ENCODE data around the gene THAP11. TPM values are rescaled to one million over a fixed set of nuclear protein-coding genes. Genes with fewer than 3 reads are reported as not detected.

The THAP11 gene
- total and polyA plus RNA-seq, 4 donors: 18.0 to 24.7 (median 20.0) TPM

DNA sequence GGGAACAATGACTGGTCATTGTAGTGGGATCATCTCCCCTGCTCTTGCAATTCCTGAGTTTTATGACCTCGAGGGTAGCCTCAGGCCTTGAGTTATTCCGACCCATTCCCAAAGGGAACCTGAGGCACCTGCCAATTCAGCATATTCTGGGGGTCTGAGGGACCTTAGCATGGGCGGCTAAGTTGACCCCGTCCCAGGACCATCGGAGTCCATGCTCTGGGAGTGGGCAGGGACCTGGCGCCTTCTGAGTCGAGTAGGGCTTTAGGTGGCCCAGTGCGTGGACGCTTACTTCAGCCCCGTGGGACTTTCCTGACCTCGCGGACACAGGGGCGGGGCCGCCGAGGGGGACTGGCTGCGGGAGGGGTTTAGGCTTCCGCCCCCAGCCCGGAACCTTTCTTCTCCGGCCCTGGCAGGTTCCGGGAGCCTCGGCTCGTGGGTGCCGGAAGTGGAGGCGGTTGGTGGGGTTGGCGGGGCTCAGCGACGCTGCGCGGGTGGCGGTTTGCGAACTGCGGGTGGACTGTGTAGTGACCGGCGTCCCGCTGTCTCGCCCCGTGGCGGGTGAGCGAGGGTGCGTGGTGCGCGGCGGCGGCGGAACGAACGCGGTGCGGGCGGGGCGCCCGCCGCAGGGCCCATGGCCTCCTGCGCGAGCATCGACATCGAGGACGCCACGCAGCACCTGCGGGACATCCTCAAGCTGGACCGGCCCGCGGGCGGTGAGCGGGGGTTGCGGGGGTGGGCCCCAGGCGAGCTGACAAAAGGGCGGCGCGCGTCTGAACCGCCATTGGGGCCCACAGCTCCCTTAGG, 30.7 kb downstream of the THAP11 start, which contains the start of gene EDC4:
EDC4 (plus strand) TSS at position 422 of the 804 bp plus-strand sequence; CDS start at position 632, 210 bp downstream.
- WGBS, 2 donors: 1% methylated on average over 47 to 72 of the region's 72 CpGs
- ATAC-seq (ENCODE audit: low FRiP score) (peak; percentile 94), DNase-seq (peak; percentile 93 to 95)
- Histone ChIP-seq H3K9me3 (ENCODE audit: control insufficient read depth, low read length) (no peaks in the 10 kb centered on the region), H3K27ac (ENCODE audit: low read depth in 1 of 2, low read length in 2 of 2) (peak within 1 kb of the TSS in 1 of 2 donors; percentile 45), H3K4me3 (ENCODE audit: low read length in 2 of 2) (peak within 1 kb of the TSS; percentile 85 to 89), H3K36me3 (ENCODE audit: control insufficient read depth in 1 of 2, insufficient read depth in 2 of 2, low read length in 1 of 2) (peaks cover 3 to 13% of the 10 kb centered on the region in 2 donors), H3K4me1 (ENCODE audit: control insufficient read depth in 1 of 2, insufficient read depth in 2 of 2, low read length in 2 of 2) (peaks cover 0 to 2% of the 10 kb centered on the region in 2 donors), H3K27me3 (ENCODE audit: control insufficient read depth in 1 of 2, insufficient read depth in 2 of 2, low read length in 1 of 2) (no peaks in the 10 kb centered on the region)
- intact Hi-C loops (cut with DNase I): no loop called here

GRCh38 chr16:67873435-67874370, 31.6 kb downstream of the THAP11 start:
- H3K4me3 ChIP-seq (ENCODE audit: low read length in 2 of 2): peak overlapping the region; percentile 85 to 89
- intact Hi-C loops (cut with DNase I): no loop called here
- 12% methylated on average over 23 of the region's 23 CpGs for WGBS, 2 donors
- H3K27me3 ChIP-seq (ENCODE audit: control insufficient read depth in 1 of 2, insufficient read depth in 2 of 2, low read length in 1 of 2): no peaks in the 10 kb centered on the region
- peak overlapping the region in 1 of 2 donors; percentile 23 for H3K27ac ChIP-seq (ENCODE audit: low read depth in 1 of 2, low read length in 2 of 2)
- H3K36me3 ChIP-seq (ENCODE audit: control insufficient read depth in 1 of 2, insufficient read depth in 2 of 2, low read length in 1 of 2): peaks cover 3 to 14% of the 10 kb centered on the region in 2 donors
- DNase-seq: no peak
- no peaks in the 10 kb centered on the region for H3K9me3 ChIP-seq (ENCODE audit: control insufficient read depth, low read length)
- peak; percentile 27 for ATAC-seq (ENCODE audit: low FRiP score)
- peaks cover 0 to 1% of the 10 kb centered on the region in 2 donors for H3K4me1 ChIP-seq (ENCODE audit: control insufficient read depth in 1 of 2, insufficient read depth in 2 of 2, low read length in 2 of 2)

DNA sequence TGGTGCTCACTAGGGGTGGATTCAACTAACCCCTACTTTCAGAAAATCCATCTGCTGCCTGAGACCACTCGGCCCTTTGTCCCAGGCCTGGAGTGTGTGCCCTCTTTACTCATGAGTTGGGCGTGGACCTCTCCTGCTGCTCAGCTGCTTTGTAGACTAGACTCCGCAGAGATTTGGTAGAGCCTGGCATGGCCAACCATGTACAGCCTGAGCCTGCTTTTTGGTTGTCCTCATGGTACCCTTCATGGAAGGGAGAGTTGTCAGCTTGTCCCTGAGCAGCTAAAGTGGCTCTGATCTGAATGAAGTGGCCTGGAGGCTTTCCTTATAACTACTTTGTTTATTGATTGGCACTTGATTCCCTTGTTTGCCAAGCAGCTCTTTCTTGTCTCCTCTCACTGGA, 32.3 kb downstream of the THAP11 start:
- H3K9me3 ChIP-seq (ENCODE audit: control insufficient read depth, low read length): no peaks in the 10 kb centered on the region
- no peak overlapping the region for H3K27ac ChIP-seq (ENCODE audit: low read depth in 1 of 2, low read length in 2 of 2)
- no peak overlapping the region for H3K4me3 ChIP-seq (ENCODE audit: low read length in 2 of 2)
- WGBS, 2 donors: 52 to 61% methylated on average over 3 of the region's 3 CpGs
- H3K36me3 ChIP-seq (ENCODE audit: control insufficient read depth in 1 of 2, insufficient read depth in 2 of 2, low read length in 1 of 2): peaks cover 3 to 14% of the 10 kb centered on the region in 2 donors
- no peaks in the 10 kb centered on the region for H3K27me3 ChIP-seq (ENCODE audit: control insufficient read depth in 1 of 2, insufficient read depth in 2 of 2, low read length in 1 of 2)
- intact Hi-C loops (cut with DNase I): no loop called here
- no peaks in the 10 kb centered on the region for H3K4me1 ChIP-seq (ENCODE audit: control insufficient read depth in 1 of 2, insufficient read depth in 2 of 2, low read length in 2 of 2)
- DNase-seq (no peak), ATAC-seq (ENCODE audit: low FRiP score) (no peak)

DNA sequence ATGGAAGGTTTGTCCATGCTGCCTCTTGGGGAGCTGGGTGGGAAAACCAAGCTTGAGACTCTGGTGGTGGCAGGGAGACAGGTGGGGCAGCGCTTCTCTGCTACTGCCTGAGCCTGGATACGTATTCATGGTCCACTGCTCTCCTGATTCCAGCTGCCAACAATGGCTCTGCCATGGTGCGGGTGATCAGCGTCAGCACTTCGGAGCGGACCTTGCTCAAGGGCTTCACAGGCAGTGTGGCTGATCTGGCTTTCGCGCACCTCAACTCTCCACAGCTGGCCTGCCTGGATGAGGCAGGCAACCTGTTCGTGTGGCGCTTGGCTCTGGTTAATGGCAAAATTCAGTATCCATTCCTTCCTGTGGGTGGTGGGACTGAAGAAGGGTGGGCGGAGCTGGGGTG, 34.9 kb downstream of the THAP11 start:
- intact Hi-C loops (cut with DNase I): no loop called here
- no peak for ATAC-seq (ENCODE audit: low FRiP score)
- no peak overlapping the region for H3K4me3 ChIP-seq (ENCODE audit: low read length in 2 of 2)
- H3K36me3 ChIP-seq (ENCODE audit: control insufficient read depth in 1 of 2, insufficient read depth in 2 of 2, low read length in 1 of 2): peaks cover 0 to 13% of the 10 kb centered on the region in 2 donors
- H3K4me1 ChIP-seq (ENCODE audit: control insufficient read depth in 1 of 2, insufficient read depth in 2 of 2, low read length in 2 of 2): no peaks in the 10 kb centered on the region
- no peak for DNase-seq
- WGBS, 2 donors: 91 to 93% methylated on average over 11 of the region's 11 CpGs
- no peaks in the 10 kb centered on the region for H3K9me3 ChIP-seq (ENCODE audit: control insufficient read depth, low read length)
- H3K27me3 ChIP-seq (ENCODE audit: control insufficient read depth in 1 of 2, insufficient read depth in 2 of 2, low read length in 1 of 2): no peaks in the 10 kb centered on the region
- H3K27ac ChIP-seq (ENCODE audit: low read depth in 1 of 2, low read length in 2 of 2): no peak overlapping the region

- intact Hi-C loops (cut with DNase I): no loop called here
- Histone ChIP-seq H3K9me3 (ENCODE audit: control insufficient read depth, low read length) (no peaks in the 10 kb centered on the region), H3K4me3 (ENCODE audit: low read length in 2 of 2) (no peak overlapping the region), H3K27me3 (ENCODE audit: control insufficient read depth in 1 of 2, insufficient read depth in 2 of 2, low read length in 1 of 2) (no peaks in the 10 kb centered on the region), H3K27ac (ENCODE audit: low read depth in 1 of 2, low read length in 2 of 2) (no peak overlapping the region), H3K4me1 (ENCODE audit: control insufficient read depth in 1 of 2, insufficient read depth in 2 of 2, low read length in 2 of 2) (no peaks in the 10 kb centered on the region), H3K36me3 (ENCODE audit: control insufficient read depth in 1 of 2, insufficient read depth in 2 of 2, low read length in 1 of 2) (peaks cover 0 to 18% of the 10 kb centered on the region in 2 donors)
- no peak for ATAC-seq (ENCODE audit: low FRiP score)
- DNase-seq: no peak
- 83 to 88% methylated on average over 6 of the region's 6 CpGs for WGBS, 2 donors
These were observed 36.1 kb downstream of the THAP11 start for GRCh38 chr16:67878232-67878631.

DNA sequence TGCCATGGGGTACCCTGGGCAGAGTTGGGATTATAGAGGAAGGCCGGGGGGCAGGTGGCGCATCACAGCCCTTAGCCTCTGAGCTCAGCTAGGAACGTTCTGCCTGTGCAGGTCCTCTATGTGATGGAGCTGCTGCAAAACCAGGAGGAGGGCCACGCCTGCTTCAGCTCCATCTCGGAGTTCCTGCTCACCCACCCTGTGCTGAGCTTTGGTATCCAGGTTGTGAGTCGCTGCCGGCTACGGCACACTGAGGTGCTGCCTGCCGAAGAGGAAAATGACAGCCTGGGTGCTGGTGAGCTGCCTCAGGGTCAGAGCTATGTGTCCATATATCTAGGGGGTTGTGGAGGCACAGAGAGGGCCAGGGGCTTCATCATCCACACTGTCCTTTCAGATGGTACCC, 36.7 kb downstream of the THAP11 start:
- Histone ChIP-seq H3K4me1 (ENCODE audit: control insufficient read depth in 1 of 2, insufficient read depth in 2 of 2, low read length in 2 of 2) (no peaks in the 10 kb centered on the region), H3K36me3 (ENCODE audit: control insufficient read depth in 1 of 2, insufficient read depth in 2 of 2, low read length in 1 of 2) (peaks cover 0 to 18% of the 10 kb centered on the region in 2 donors), H3K9me3 (ENCODE audit: control insufficient read depth, low read length) (no peaks in the 10 kb centered on the region), H3K27me3 (ENCODE audit: control insufficient read depth in 1 of 2, insufficient read depth in 2 of 2, low read length in 1 of 2) (no peaks in the 10 kb centered on the region), H3K27ac (ENCODE audit: low read depth in 1 of 2, low read length in 2 of 2) (no peak overlapping the region), H3K4me3 (ENCODE audit: low read length in 2 of 2) (no peak overlapping the region)
- ATAC-seq (ENCODE audit: low FRiP score): no peak
- no peak for DNase-seq
- intact Hi-C loops (cut with DNase I): no loop called here
- WGBS, 2 donors: 92 to 93% methylated on average over 9 of the region's 9 CpGs

DNA sequence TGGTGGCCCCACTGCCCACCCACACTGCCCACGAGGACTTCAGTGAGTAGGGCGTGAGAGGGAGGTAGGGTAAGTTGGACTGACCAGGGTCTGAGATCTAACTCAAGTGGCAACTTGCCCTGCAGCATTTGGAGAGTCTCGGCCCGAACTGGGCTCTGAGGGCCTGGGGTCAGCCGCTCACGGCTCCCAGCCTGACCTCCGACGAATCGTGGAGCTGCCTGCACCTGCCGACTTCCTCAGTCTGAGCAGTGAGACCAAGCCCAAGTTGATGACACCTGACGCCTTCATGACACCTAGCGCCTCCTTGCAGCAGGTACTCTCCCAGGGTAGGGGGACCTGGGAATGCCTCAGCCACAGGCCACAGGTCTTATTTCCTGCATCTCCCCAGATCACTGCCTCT, 37.3 kb downstream of the THAP11 start:
- no peak overlapping the region for H3K4me3 ChIP-seq (ENCODE audit: low read length in 2 of 2)
- ATAC-seq (ENCODE audit: low FRiP score): no peak
- intact Hi-C loops (cut with DNase I): no loop called here

DNA sequence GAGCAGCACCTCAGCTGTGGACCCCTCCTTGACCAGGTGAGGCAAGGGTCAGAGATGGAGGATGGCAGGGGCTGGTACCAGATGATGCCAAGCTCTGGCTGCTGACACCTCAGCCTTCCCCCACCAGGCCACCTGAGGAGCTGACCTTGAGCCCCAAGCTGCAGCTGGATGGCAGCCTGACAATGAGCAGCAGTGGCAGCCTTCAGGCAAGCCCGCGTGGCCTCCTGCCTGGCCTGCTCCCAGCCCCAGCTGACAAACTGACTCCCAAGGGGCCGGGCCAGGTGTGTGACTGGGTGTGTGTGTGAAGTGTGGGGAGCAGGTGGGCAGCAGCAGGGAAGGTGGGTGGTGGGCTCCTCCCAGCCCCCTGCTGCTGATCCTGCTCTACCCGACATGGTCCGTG, 37.8 kb downstream of the THAP11 start:
- intact Hi-C loops (cut with DNase I): loop anchor here in 1 of 2 donors (5.0 kb wide), 1 partner anchor 38 kb away; the partner anchor contains the start of gene THAP11
- Histone ChIP-seq H3K27me3 (ENCODE audit: control insufficient read depth in 1 of 2, insufficient read depth in 2 of 2, low read length in 1 of 2) (no peaks in the 10 kb centered on the region), H3K27ac (ENCODE audit: low read depth in 1 of 2, low read length in 2 of 2) (no peak overlapping the region), H3K36me3 (ENCODE audit: control insufficient read depth in 1 of 2, insufficient read depth in 2 of 2, low read length in 1 of 2) (peaks cover 0 to 18% of the 10 kb centered on the region in 2 donors), H3K4me3 (ENCODE audit: low read length in 2 of 2) (no peak overlapping the region), H3K9me3 (ENCODE audit: control insufficient read depth, low read length) (no peaks in the 10 kb centered on the region), H3K4me1 (ENCODE audit: control insufficient read depth in 1 of 2, insufficient read depth in 2 of 2, low read length in 2 of 2) (no peaks in the 10 kb centered on the region)
- DNase-seq (no peak), ATAC-seq (ENCODE audit: low FRiP score) (no peak)
- 89 to 90% methylated on average over 5 of the region's 5 CpGs for WGBS, 2 donors

More for the DNA sequence above, 37.3 kb downstream of the THAP11 start:
- Histone ChIP-seq H3K27ac (ENCODE audit: low read depth in 1 of 2, low read length in 2 of 2) (no peak overlapping the region), H3K9me3 (ENCODE audit: control insufficient read depth, low read length) (no peaks in the 10 kb centered on the region), H3K27me3 (ENCODE audit: control insufficient read depth in 1 of 2, insufficient read depth in 2 of 2, low read length in 1 of 2) (no peaks in the 10 kb centered on the region), H3K4me1 (ENCODE audit: control insufficient read depth in 1 of 2, insufficient read depth in 2 of 2, low read length in 2 of 2) (no peaks in the 10 kb centered on the region), H3K36me3 (ENCODE audit: control insufficient read depth in 1 of 2, insufficient read depth in 2 of 2, low read length in 1 of 2) (peaks cover 0 to 18% of the 10 kb centered on the region in 2 donors)
- peak in 1 of 2 donors; percentile 51 for DNase-seq
- WGBS, 2 donors: 87 to 91% methylated on average over 12 of the region's 12 CpGs

Data from aorta (tissue), 5 donors.